ENCODE measurements around the gene TENT4B.

The TENT4B gene

DNA sequence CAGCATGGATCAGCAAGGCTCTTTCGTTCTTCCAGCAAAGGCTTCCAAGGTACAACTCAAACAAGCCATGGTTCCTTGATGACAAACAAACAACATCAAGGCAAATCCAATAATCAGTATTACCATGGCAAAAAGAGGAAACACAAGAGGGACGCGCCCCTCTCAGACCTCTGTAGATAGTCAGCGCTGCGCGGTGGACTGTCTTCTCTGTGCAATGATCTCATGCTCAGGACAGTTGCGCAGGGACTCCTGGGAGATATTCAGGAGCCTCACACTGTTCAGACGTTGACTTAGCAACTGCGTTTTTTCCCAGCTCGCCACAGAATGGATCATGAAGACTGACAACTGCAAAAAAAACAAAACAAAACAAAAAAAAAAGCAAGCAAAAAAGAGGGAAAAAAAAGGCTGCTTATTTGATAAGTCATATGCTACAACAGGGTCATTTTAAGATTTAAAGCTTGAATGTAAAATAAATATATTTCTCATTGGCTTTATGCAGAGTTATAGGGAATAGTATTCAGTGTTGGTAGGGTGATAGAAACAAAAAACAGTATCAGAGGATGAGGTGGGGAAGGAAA lies 76.1 kb downstream of the TENT4B start:
- no CpG with 5 or more reads among the region's 10 CpGs for WGBS (ENCODE audit: extremely low coverage, insufficient coverage, low lambda C conversion rate)
- no peak overlapping the region for H3K9ac ChIP-seq (ENCODE audit: low read length)

GRCh38 chr16:50234771-50235556 lies 81.9 kb downstream of the TENT4B start:
- Histone ChIP-seq H3K4ac (ENCODE audit: low read depth, low read length) (no peak overlapping the region), H3K79me2 (ENCODE audit: control insufficient read depth, insufficient read depth, low read length) (no peaks in the 10 kb centered on the region), H3K4me1 (ENCODE audit: control insufficient read depth, low read depth, low read length) (no peaks in the 10 kb centered on the region), H4K5ac (ENCODE audit: low read length) (no peak overlapping the region), H4K8ac (ENCODE audit: low read depth, low read length) (no peak overlapping the region), H3K4me2 (ENCODE audit: low read length) (no peak overlapping the region), H2AK5ac (ENCODE audit: low read length) (no peak overlapping the region), H2BK15ac (replicated peaks; ENCODE audit: low read depth) (no peak overlapping the region), H3K18ac (ENCODE audit: low read length) (no peak overlapping the region), H3K4me3 (ENCODE audit: low read length) (no peak overlapping the region), H3K27ac (ENCODE audit: low read depth, low read length) (no peak overlapping the region), H3K23ac (ENCODE audit: low read length) (no peak overlapping the region), H3K56ac (ENCODE audit: low read length) (no peak overlapping the region), H2BK120ac (ENCODE audit: low read depth, low read length) (no peak overlapping the region), H3K36me3 (ENCODE audit: control insufficient read depth, insufficient read depth, low read length) (no peaks in the 10 kb centered on the region), H2BK5ac (ENCODE audit: low read length) (no peak overlapping the region), H3K79me1 (ENCODE audit: low read length) (no peaks in the 10 kb centered on the region), H3K27me3 (ENCODE audit: insufficient read depth, low read length, poor library complexity) (no peaks in the 10 kb centered on the region), H3K9ac (ENCODE audit: low read length) (no peak overlapping the region)
- WGBS (ENCODE audit: extremely low coverage, insufficient coverage, low lambda C conversion rate): no CpG with 5 or more reads among the region's 5 CpGs
- DNase-seq: no peak

More for the DNA sequence above, 76.1 kb downstream of the TENT4B start:
- Histone ChIP-seq H4K5ac (ENCODE audit: low read length) (no peak overlapping the region), H2BK15ac (replicated peaks; ENCODE audit: low read depth) (no peak overlapping the region), H3K36me3 (ENCODE audit: control insufficient read depth, insufficient read depth, low read length) (no peaks in the 10 kb centered on the region), H3K4me3 (ENCODE audit: low read length) (no peak overlapping the region), H4K8ac (ENCODE audit: low read depth, low read length) (no peak overlapping the region), H3K4ac (ENCODE audit: low read depth, low read length) (no peak overlapping the region), H2BK120ac (ENCODE audit: low read depth, low read length) (no peak overlapping the region), H3K4me1 (ENCODE audit: control insufficient read depth, low read depth, low read length) (no peaks in the 10 kb centered on the region), H3K18ac (ENCODE audit: low read length) (no peak overlapping the region), H3K23ac (ENCODE audit: low read length) (no peak overlapping the region), H2AK5ac (ENCODE audit: low read length) (no peak overlapping the region), H3K27me3 (ENCODE audit: insufficient read depth, low read length, poor library complexity) (no peaks in the 10 kb centered on the region), H3K79me2 (ENCODE audit: control insufficient read depth, insufficient read depth, low read length) (no peaks in the 10 kb centered on the region), H3K56ac (ENCODE audit: low read length) (no peak overlapping the region), H3K4me2 (ENCODE audit: low read length) (no peak overlapping the region), H3K27ac (ENCODE audit: low read depth, low read length) (no peak overlapping the region), H2BK5ac (ENCODE audit: low read length) (no peak overlapping the region), H3K79me1 (ENCODE audit: low read length) (no peaks in the 10 kb centered on the region)
- DNase-seq: no peak

GRCh38 chr16:50235581-50235980 lies 82.5 kb downstream of the TENT4B start:
- Histone ChIP-seq H3K4me2 (ENCODE audit: low read length) (no peak overlapping the region), H2BK5ac (ENCODE audit: low read length) (no peak overlapping the region), H3K4ac (ENCODE audit: low read depth, low read length) (no peak overlapping the region), H3K27me3 (ENCODE audit: insufficient read depth, low read length, poor library complexity) (no peaks in the 10 kb centered on the region), H2BK120ac (ENCODE audit: low read depth, low read length) (no peak overlapping the region), H3K4me1 (ENCODE audit: control insufficient read depth, low read depth, low read length) (no peaks in the 10 kb centered on the region), H3K27ac (ENCODE audit: low read depth, low read length) (no peak overlapping the region), H3K18ac (ENCODE audit: low read length) (no peak overlapping the region), H3K36me3 (ENCODE audit: control insufficient read depth, insufficient read depth, low read length) (no peaks in the 10 kb centered on the region), H2BK15ac (replicated peaks; ENCODE audit: low read depth) (no peak overlapping the region), H3K79me2 (ENCODE audit: control insufficient read depth, insufficient read depth, low read length) (no peaks in the 10 kb centered on the region), H4K8ac (ENCODE audit: low read depth, low read length) (no peak overlapping the region), H2AK5ac (ENCODE audit: low read length) (no peak overlapping the region), H3K23ac (ENCODE audit: low read length) (no peak overlapping the region), H4K5ac (ENCODE audit: low read length) (no peak overlapping the region), H3K79me1 (ENCODE audit: low read length) (no peaks in the 10 kb centered on the region), H3K56ac (ENCODE audit: low read length) (no peak overlapping the region), H3K4me3 (ENCODE audit: low read length) (no peak overlapping the region), H3K9ac (ENCODE audit: low read length) (no peak overlapping the region)
- DNase-seq: no peak
- WGBS (ENCODE audit: extremely low coverage, insufficient coverage, low lambda C conversion rate): no CpG with 5 or more reads among the region's 6 CpGs

GRCh38 chr16:50238314-50238713 lies 85.2 kb downstream of the TENT4B start:
- Histone ChIP-seq H3K4me2 (ENCODE audit: low read length) (no peak overlapping the region), H3K9ac (ENCODE audit: low read length) (no peak overlapping the region), H2BK15ac (replicated peaks; ENCODE audit: low read depth) (no peak overlapping the region), H3K79me1 (ENCODE audit: low read length) (no peaks in the 10 kb centered on the region), H3K79me2 (ENCODE audit: control insufficient read depth, insufficient read depth, low read length) (no peaks in the 10 kb centered on the region), H3K56ac (ENCODE audit: low read length) (no peak overlapping the region), H3K4me1 (ENCODE audit: control insufficient read depth, low read depth, low read length) (no peaks in the 10 kb centered on the region), H3K23ac (ENCODE audit: low read length) (no peak overlapping the region), H3K4ac (ENCODE audit: low read depth, low read length) (no peak overlapping the region), H2BK5ac (ENCODE audit: low read length) (no peak overlapping the region), H3K36me3 (ENCODE audit: control insufficient read depth, insufficient read depth, low read length) (no peaks in the 10 kb centered on the region), H3K4me3 (ENCODE audit: low read length) (no peak overlapping the region), H3K27ac (ENCODE audit: low read depth, low read length) (no peak overlapping the region), H4K5ac (ENCODE audit: low read length) (no peak overlapping the region), H2BK120ac (ENCODE audit: low read depth, low read length) (no peak overlapping the region), H3K27me3 (ENCODE audit: insufficient read depth, low read length, poor library complexity) (no peaks in the 10 kb centered on the region), H2AK5ac (ENCODE audit: low read length) (no peak overlapping the region), H4K8ac (ENCODE audit: low read depth, low read length) (no peak overlapping the region), H3K18ac (ENCODE audit: low read length) (no peak overlapping the region)
- DNase-seq: no peak
- no CpG with 5 or more reads among the region's 3 CpGs for WGBS (ENCODE audit: extremely low coverage, insufficient coverage, low lambda C conversion rate)

DNA sequence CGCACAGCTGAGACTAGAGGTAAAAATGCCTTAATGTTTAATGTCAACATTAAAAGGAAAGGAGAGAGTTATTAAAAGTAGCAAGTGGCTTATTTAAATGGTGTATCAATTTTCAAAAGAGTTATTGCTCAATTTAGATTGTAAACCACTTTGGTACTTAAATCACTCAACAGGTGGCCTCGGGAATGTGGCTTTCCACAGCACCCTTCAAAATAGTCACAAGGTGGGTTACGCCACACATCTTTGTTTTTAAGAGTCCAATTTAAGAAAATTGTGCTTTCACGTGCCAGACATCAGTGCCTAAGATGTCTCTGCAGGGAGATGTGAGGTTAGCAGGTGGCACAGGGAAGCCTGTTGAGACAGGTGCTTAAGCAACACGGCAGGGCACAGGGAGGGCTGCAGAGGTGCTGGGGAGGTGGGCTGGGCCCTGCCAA lies 85.8 kb downstream of the TENT4B start:
- WGBS (ENCODE audit: extremely low coverage, insufficient coverage, low lambda C conversion rate): no CpG with 5 or more reads among the region's 5 CpGs
- DNase-seq: no peak
- H2BK15ac ChIP-seq (replicated peaks; ENCODE audit: low read depth): no peak overlapping the region
- no peak overlapping the region for H2BK120ac ChIP-seq (ENCODE audit: low read depth, low read length)
- H2AK5ac ChIP-seq (ENCODE audit: low read length): no peak overlapping the region
- H3K27me3 ChIP-seq (ENCODE audit: insufficient read depth, low read length, poor library complexity): no peaks in the 10 kb centered on the region
- no peak overlapping the region for H4K5ac ChIP-seq (ENCODE audit: low read length)
- H3K56ac ChIP-seq (ENCODE audit: low read length): no peak overlapping the region
- H3K4me2 ChIP-seq (ENCODE audit: low read length): no peak overlapping the region
- H3K4ac ChIP-seq (ENCODE audit: low read depth, low read length): no peak overlapping the region
- no peak overlapping the region for H4K8ac ChIP-seq (ENCODE audit: low read depth, low read length)
- H2BK5ac ChIP-seq (ENCODE audit: low read length): no peak overlapping the region
- H3K23ac ChIP-seq (ENCODE audit: low read length): no peak overlapping the region
- H3K4me3 ChIP-seq (ENCODE audit: low read length): no peak overlapping the region
- no peak overlapping the region for H3K9ac ChIP-seq (ENCODE audit: low read length)
- no peaks in the 10 kb centered on the region for H3K79me1 ChIP-seq (ENCODE audit: low read length)
- no peaks in the 10 kb centered on the region for H3K36me3 ChIP-seq (ENCODE audit: control insufficient read depth, insufficient read depth, low read length)
- H3K4me1 ChIP-seq (ENCODE audit: control insufficient read depth, low read depth, low read length): no peaks in the 10 kb centered on the region
- H3K27ac ChIP-seq (ENCODE audit: low read depth, low read length): no peak overlapping the region
- no peaks in the 10 kb centered on the region for H3K79me2 ChIP-seq (ENCODE audit: control insufficient read depth, insufficient read depth, low read length)
- no peak overlapping the region for H3K18ac ChIP-seq (ENCODE audit: low read length)
